ENCODE data around the gene COL6A3.

DNA sequence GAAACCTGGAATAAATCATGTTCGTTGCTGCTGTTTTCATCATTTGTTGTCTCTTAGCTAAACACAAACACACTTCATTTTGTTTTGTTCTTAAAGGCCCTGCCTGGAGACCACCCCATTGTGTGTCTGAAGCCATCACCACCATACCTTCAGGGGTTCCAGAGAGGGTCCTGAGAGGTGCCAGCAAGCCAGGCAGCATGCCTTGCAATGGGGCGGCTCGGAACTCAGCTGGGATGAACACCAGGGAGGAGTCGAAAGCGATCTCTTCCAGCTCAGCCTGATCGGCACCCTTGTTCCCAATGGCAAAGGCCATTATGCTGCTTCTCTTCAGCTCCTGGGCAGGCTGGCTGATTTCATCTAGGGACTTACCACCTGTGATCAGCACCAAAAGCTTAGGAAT lies 33.2 kb downstream of the COL6A3 start:
- no peak for TF ChIP-seq CTCF (optimal IDR thresholded peaks at IDR 0.05 in 1 of 3, IDR thresholded peaks at IDR 0.05 in 1 of 3, conservative IDR thresholded peaks at IDR 0.05 in 1 of 3; ENCODE audit: extremely low read depth in 1 of 3, insufficient read depth in 2 of 3, low read length in 3 of 3)
- TF ChIP-seq EZH2 (IDR thresholded peaks at IDR 0.05; ENCODE audit: low read length) = no peak
